Lung (tissue), 12 donors: ENCODE data around the gene APPL2. TPM values are rescaled to one million over a fixed set of nuclear protein-coding genes. Genes with fewer than 3 reads are reported as not detected.
"Not testable (repeated sequence)": the region's sequence is repeated elsewhere in the genome, so short reads cannot be mapped to it uniquely, and the experiment has no call there.

Experiments used
- ATAC-seq: fragments of 200-7000 bp; cut with Tn5 transposase; one replicate; pipeline ENCODE4 v1.9.1; 2020; ENCODE audit warnings: moderate number of reproducible peaks; ENCODE audit not compliant: insufficient read depth, low FRiP score
- DNase-seq, 3 donors: peaks; one replicate each; pipeline ENCODE4 v3.0.0-alpha.2; 2013 to 2017
- H3K27ac ChIP-seq, 2 donors: one replicate each; pipeline ENCODE4 v1.5.1; 2013; ENCODE audit warnings: mild to moderate bottlenecking in 2 of 2, moderate library complexity in 2 of 2, control low read depth in 1 of 2, inconsistent platforms in 1 of 2, low read depth in 1 of 2, low read length in 1 of 2
- H3K27me3 ChIP-seq, 3 donors: one replicate each; pipeline ENCODE4 v1.5.1; 2013; ENCODE audit warnings: low read length in 2 of 3; ENCODE audit not compliant: control insufficient read depth in 3 of 3, insufficient read depth in 3 of 3
- H3K36me3 ChIP-seq, 4 donors: one replicate each; pipeline ENCODE4 v1.5.1; 2013; ENCODE audit warnings: low read length in 4 of 4, mild to moderate bottlenecking in 1 of 4, moderate library complexity in 1 of 4; ENCODE audit not compliant: control insufficient read depth in 4 of 4, insufficient read depth in 4 of 4
- H3K4me1 ChIP-seq, 5 donors: one replicate each; pipeline ENCODE4 v1.5.1; 2013; ENCODE audit warnings: low read length in 5 of 5, mild to moderate bottlenecking in 2 of 5, moderate library complexity in 1 of 5; ENCODE audit not compliant: control insufficient read depth in 5 of 5, insufficient read depth in 5 of 5
- H3K4me3 ChIP-seq: one replicate; pipeline ENCODE4 v1.5.1; 2013; ENCODE audit warnings: mild to moderate bottlenecking, control low read depth, moderate library complexity
- H3K9ac ChIP-seq, 2 donors: one replicate each; pipeline ENCODE4 v1.5.1; 2013; ENCODE audit warnings: low read length in 2 of 2, control low read depth in 1 of 2; ENCODE audit not compliant: insufficient read depth in 1 of 2
- H3K9me3 ChIP-seq, 4 donors: one replicate each; pipeline ENCODE4 v1.5.1; 2013; ENCODE audit warnings: low read length in 3 of 4, mild to moderate bottlenecking in 1 of 4, moderate library complexity in 1 of 4; ENCODE audit not compliant: control insufficient read depth in 4 of 4, insufficient read depth in 3 of 4
- WGBS, 2 donors: extraction: QIAGEN DNeasy Blood & Tissue Kit; methylation state at CpG; one replicate each; pipeline ENCODE4 v1.1.7; 2013; 5-methylcytosine and 5-hydroxymethylcytosine counted together
- polyA plus RNA-seq, 2 donors: library from polyadenylated mRNA; stranded (reverse); fragments of 200-250 nt; gene quantifications; one replicate each; pipeline ENCODE4 v1.2.1, GENCODE V29; 2013
- total RNA-seq, 2 donors: library from RNA; depleted of rRNA in 1 of 2; stranded (reverse); fragments of >200 nt in 1 of 2; gene quantifications; one replicate each; pipeline ENCODE4 v1.2.1, GENCODE V29; 2014 to 2021
- TF ChIP-seq, protein P1 (sequence below): IDR thresholded peaks from 2 replicates; pipeline ENCODE4 v1.5.1; 2012; ENCODE audit warnings: mild to moderate bottlenecking; ENCODE audit errors: control extremely low read depth, extremely low read depth
- donor health status: control.
- donor health status: control.
- donor health status: Bipolar disorder and iron deficiency.
- donor health status: healthy.
- donor health status: DM: yes; HTN: yes; CAD: no.

The APPL2 gene
- total and polyA plus RNA-seq, 4 donors, result 11.8 to 89.5 (median 26.5) TPM

DNA sequence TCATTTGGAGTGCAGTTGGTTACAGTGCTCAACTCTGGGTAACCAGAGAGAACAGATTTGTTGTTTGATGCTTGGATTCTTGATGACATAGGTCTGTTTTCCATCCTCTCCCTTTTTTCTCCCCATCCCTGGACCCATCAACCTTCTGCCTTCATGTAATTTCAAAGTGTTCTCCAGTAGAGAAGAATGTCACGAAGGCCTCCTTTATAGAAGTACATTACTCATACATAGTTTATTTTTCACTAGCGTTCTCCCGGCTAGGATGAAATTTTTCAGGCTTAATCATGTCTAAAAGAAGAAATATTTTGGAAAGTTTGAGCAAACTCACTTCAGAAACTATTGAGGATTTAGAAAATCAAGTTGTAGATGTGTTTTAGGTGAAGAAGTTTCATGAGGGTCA lies 20.9 kb upstream of the APPL2 start:
- DNase-seq (no peak), ATAC-seq (no peak)
- Histone ChIP-seq H3K4me3 (no peak overlapping the region), H3K9me3 (no peaks in the 10 kb centered on the region), H3K4me1 (peaks cover 0 to 1% (median 0%) of the 10 kb centered on the region in 5 donors), H3K9ac (no peak overlapping the region), H3K36me3 (no peaks in the 10 kb centered on the region), H3K27ac (no peak overlapping the region), H3K27me3 (no peaks in the 10 kb centered on the region)
- WGBS, 2 donors, result 87 to 89% methylated on average over 3 of the region's 3 CpGs
- TF ChIP-seq, protein P1, sequence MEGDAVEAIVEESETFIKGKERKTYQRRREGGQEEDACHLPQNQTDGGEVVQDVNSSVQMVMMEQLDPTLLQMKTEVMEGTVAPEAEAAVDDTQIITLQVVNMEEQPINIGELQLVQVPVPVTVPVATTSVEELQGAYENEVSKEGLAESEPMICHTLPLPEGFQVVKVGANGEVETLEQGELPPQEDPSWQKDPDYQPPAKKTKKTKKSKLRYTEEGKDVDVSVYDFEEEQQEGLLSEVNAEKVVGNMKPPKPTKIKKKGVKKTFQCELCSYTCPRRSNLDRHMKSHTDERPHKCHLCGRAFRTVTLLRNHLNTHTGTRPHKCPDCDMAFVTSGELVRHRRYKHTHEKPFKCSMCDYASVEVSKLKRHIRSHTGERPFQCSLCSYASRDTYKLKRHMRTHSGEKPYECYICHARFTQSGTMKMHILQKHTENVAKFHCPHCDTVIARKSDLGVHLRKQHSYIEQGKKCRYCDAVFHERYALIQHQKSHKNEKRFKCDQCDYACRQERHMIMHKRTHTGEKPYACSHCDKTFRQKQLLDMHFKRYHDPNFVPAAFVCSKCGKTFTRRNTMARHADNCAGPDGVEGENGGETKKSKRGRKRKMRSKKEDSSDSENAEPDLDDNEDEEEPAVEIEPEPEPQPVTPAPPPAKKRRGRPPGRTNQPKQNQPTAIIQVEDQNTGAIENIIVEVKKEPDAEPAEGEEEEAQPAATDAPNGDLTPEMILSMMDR, result no peak

DNA sequence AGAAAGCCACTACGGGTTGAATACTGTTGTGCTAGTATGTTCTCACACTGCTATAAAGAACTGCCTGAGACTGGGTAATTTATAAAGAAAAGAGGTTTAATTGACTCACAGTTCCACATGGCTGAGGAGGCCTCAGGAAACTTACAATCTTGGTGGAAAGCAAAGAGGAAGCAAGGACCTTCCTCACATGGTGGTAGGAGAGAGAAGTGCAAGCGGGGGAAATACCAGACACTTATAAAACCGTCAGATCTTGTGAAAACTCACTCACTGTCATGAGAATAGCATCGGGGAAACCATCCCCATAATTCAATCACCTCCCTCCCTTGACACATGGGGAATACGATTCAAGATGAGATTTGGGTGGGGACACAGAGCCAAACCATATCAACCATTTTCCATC lies 20.5 kb upstream of the APPL2 start:
- H3K36me3 ChIP-seq, H3K4me1 ChIP-seq, DNase-seq, H3K27me3 ChIP-seq, H3K27ac ChIP-seq, ATAC-seq, H3K9ac ChIP-seq, H3K4me3 ChIP-seq, H3K9me3 ChIP-seq: not testable (repeated sequence)
- 79 to 88% methylated on average over 5 of the region's 5 CpGs for WGBS, 2 donors

DNA sequence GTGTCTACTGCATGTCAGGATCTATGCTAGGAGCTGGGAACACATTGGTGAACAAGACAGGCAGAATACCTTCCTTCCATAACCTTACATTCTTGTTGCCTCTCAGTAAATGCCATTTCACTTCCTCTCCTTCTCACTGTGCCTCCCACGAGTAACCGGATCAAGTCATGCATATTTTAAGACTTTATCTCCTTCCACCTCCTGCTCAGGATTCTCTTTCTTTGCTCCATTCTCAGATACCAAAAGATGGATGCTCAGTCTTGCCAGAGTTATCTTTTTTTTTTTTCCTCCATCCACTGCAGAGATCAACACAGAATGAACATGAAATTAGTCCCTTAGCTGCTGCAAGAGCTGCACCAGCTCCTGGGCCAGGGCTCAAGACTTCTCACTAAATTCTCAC lies 20.0 kb upstream of the APPL2 start:
- ATAC-seq (no peak), DNase-seq (no peak)
- 33 to 62% methylated on average over 2 of the region's 2 CpGs for WGBS, 2 donors
- Histone ChIP-seq H3K4me3 (no peak overlapping the region), H3K27ac (no peak overlapping the region), H3K9me3 (no peaks in the 10 kb centered on the region), H3K36me3 (no peaks in the 10 kb centered on the region), H3K27me3 (no peaks in the 10 kb centered on the region), H3K9ac (no peak overlapping the region), H3K4me1 (peaks cover 0 to 1% (median 0%) of the 10 kb centered on the region in 5 donors)
- TF ChIP-seq, protein P1, result no peak

DNA sequence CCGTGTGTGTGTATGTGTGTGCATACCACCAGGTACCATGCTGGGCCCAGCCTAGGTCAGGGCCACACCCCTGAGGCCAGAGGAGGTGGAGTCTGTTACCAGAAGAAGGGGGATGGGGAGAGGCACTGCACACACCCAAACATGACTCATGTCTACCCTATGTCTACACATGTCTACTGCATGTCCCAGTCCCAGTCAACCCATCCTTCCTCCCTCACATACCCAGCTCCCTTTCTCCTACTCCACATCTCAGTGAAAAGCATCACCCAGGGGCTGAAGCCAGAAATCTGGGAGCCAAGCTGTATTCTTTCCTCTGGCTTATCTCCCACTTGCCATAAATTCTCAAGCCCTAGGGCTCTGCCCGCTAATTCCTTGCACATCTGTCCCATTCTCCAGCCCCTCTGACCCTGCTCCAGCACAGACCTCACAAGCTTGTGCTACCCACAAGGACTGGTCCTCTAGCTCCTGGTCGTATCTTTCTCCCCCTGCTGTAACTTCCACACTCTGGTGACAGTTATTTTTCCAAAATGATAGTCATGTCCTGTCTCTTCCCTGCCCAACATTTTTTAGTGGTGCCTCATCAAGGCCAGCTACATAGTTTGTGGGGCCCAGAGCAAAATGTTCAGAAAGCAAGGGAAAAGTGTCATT lies 18.0 kb upstream of the APPL2 start:
- H3K27ac ChIP-seq, result no peak overlapping the region
- H3K9ac ChIP-seq, result no peak overlapping the region
- no peak overlapping the region for H3K4me3 ChIP-seq
- no peaks in the 10 kb centered on the region for H3K9me3 ChIP-seq
- no peaks in the 10 kb centered on the region for H3K27me3 ChIP-seq
- TF ChIP-seq, protein P1, result no peak
- DNase-seq, result no peak
- WGBS, 2 donors, result 81 to 89% methylated on average over 3 of the region's 3 CpGs
- no peak for ATAC-seq
- peaks cover 0 to 1% (median 0%) of the 10 kb centered on the region in 5 donors for H3K4me1 ChIP-seq
- no peaks in the 10 kb centered on the region for H3K36me3 ChIP-seq
